K562 (cell line): ENCODE results near the gene SLC19A2. TPM values are rescaled to one million over a fixed set of nuclear protein-coding genes. Genes with fewer than 3 reads are reported as not detected.

Source experiments
- ATAC-seq: fragments of 200-7000 bp; cut with Tn5 transposase; 3 replicates; pipeline ENCODE4 v1.9.1; 2020; ENCODE audit warnings: moderate library complexity
- BruUV-seq: library from RNA; stranded (reverse); fragments of 400-500 nt; replicated peaks from 2 replicates; lab custom pipeline; 2021; lab: Mats Ljungman, UMichigan
- CTCF ChIA-PET: fragments of 300-600 bp; formaldehyde crosslinking; extraction: SDS; loops from one replicate; lab custom pipeline; 2021; ENCODE audit warnings: low intra/inter-chr PET ratio; lab: Yijun Ruan, JAX
- POLR2A ChIA-PET: fragments of 300-600, 350-650 bp; sonication (Branson Sonifier 250); formaldehyde crosslinking; extraction: SDS; loops from one replicate; lab custom pipeline; 2021; ENCODE audit warnings: antibody characterized with exemption, inconsistent platforms; lab: Yijun Ruan, JAX
- DNase-seq, 4 experiments: peaks; one replicate each; pipeline versions ENCODE4 v3.0.0 to v3.0.0-alpha.2; 2011 to 2018; ENCODE audit warnings: low spot score in 3 of 4, mixed read lengths in 3 of 4; ENCODE audit errors: extremely low read depth in 1 of 4
- FAIRE-seq: peaks from 2 replicates; lab custom pipeline; 2011; peaks lifted over from hg19 to GRCh38; lab: Jason Lieb, UNC
- H2AFZ ChIP-seq: 2 replicates; pipeline ENCODE4 v1.6.0; 2011; ENCODE audit warnings: low read depth, low read length, control low read depth, inconsistent platforms
- H3K27ac ChIP-seq: fragments of 200-600 bp; 3 replicates; pipeline ENCODE4 v1.8.0; 2011; ENCODE audit warnings: low read depth, mild to moderate bottlenecking, control low read depth, inconsistent platforms, low read length, moderate library complexity, mixed read lengths; ENCODE audit errors: extremely low read depth
- H3K27me3 ChIP-seq, 2 experiments: fragments of 300-600 bp in 1 of 2; 2 replicates in 1 of 2; 3 replicates in 1 of 2; pipeline versions ENCODE4 v1.6.0 to v1.8.0; 2011; ENCODE audit warnings: inconsistent platforms in 2 of 2, low read length in 2 of 2, mild to moderate bottlenecking in 1 of 2, mixed read lengths in 1 of 2, moderate library complexity in 1 of 2; ENCODE audit not compliant: control insufficient read depth in 2 of 2, insufficient read depth in 2 of 2
- H3K36me3 ChIP-seq: fragments of 300-600 bp; 3 replicates; pipeline ENCODE4 v1.8.0; 2011; ENCODE audit warnings: mild to moderate bottlenecking, low read length, inconsistent platforms; ENCODE audit not compliant: control insufficient read depth, insufficient read depth
- H3K4me1 ChIP-seq, 2 experiments: fragments of 200-600 bp in 1 of 2; replicated peaks in 1 of 2; 2 replicates in 1 of 2; 3 replicates in 1 of 2; pipeline versions ENCODE4 v1.5.1 to v1.8.0; 2011; ENCODE audit warnings: inconsistent platforms in 2 of 2, low read length in 2 of 2, mild to moderate bottlenecking in 1 of 2, mixed read lengths in 1 of 2, moderate library complexity in 1 of 2; ENCODE audit not compliant: control insufficient read depth in 2 of 2, insufficient read depth in 2 of 2
- H3K4me2 ChIP-seq: 2 replicates; pipeline ENCODE4 v1.6.1; 2011; ENCODE audit warnings: low read length, control low read depth, inconsistent platforms, mixed read lengths; ENCODE audit not compliant: insufficient read depth
- H3K4me3 ChIP-seq: fragments of 200-600 bp; sonication (generic), shearing (Covaris generic); 2 replicates; pipeline ENCODE4 v1.5.1; 2016; ENCODE audit warnings: control low read depth, inconsistent platforms
- H3K79me2 ChIP-seq: fragments of 200-600 bp; 3 replicates; pipeline ENCODE4 v1.8.0; 2011; ENCODE audit warnings: low read length, inconsistent platforms; ENCODE audit not compliant: control insufficient read depth, insufficient read depth
- H3K9ac ChIP-seq, 2 experiments: 2 replicates each; pipeline versions ENCODE4 v1.6.0 to v1.6.1; 2011; ENCODE audit warnings: low read depth in 2 of 2, low read length in 2 of 2, control low read depth in 1 of 2, inconsistent platforms in 1 of 2, mild to moderate bottlenecking in 1 of 2, mixed read lengths in 1 of 2; ENCODE audit not compliant: insufficient read depth in 1 of 2
- H3K9me1 ChIP-seq: one replicate; pipeline ENCODE4 v1.6.0; 2011; ENCODE audit warnings: inconsistent platforms, mild to moderate bottlenecking, low read length, moderate library complexity; ENCODE audit not compliant: control insufficient read depth, insufficient read depth
- H3K9me3 ChIP-seq: replicated peaks from 2 replicates; pipeline ENCODE4 v1.5.1; 2011; ENCODE audit warnings: low read depth, low read length, inconsistent platforms; ENCODE audit not compliant: control insufficient read depth, insufficient read depth
- H4K20me1 ChIP-seq: replicated peaks from 2 replicates; pipeline ENCODE4 v1.6.1; 2011; ENCODE audit warnings: low read length, inconsistent platforms, mixed read lengths; ENCODE audit not compliant: control insufficient read depth, insufficient read depth
- RAD21 ChIP-seq, 2 experiments: fragments of 250-450 bp in 1 of 2; fragments of 450-650 bp in 1 of 2; sonication (Bioruptor Pico) in 1 of 2; formaldehyde crosslinking in 1 of 2; IDR thresholded peaks in 1 of 2; conservative IDR thresholded peaks in 1 of 2; 2 replicates each; pipeline versions ENCODE4 v1.4.0 to v1.8.0; 2020 to 2022; ENCODE audit warnings: mild to moderate bottlenecking in 2 of 2, moderate library complexity in 1 of 2
- RBM34 ChIP-seq: fragments of 200-400 bp; formaldehyde crosslinking; IDR thresholded peaks from 2 replicates; pipeline ENCODE4 v1.6.1; 2018; ENCODE audit warnings: low read length, borderline replicate concordance; ENCODE audit not compliant: insufficient read depth
- TCF7L2 ChIP-seq: fragments of 150-350 bp; IDR thresholded peaks from 2 replicates; pipeline ENCODE4 v1.6.1; 2016; ENCODE audit warnings: low read depth, mild to moderate bottlenecking, low read length, moderate library complexity
- WGBS: fragments of 100-300 bp; shearing (Covaris generic); methylation state at CpG from one replicate; pipeline ENCODE4 v1.1.6; 2016; ENCODE audit warnings: low coverage, mixed read lengths; ENCODE audit not compliant: insufficient coverage; ENCODE audit errors: missing lambda C conversion rate; 5-methylcytosine and 5-hydroxymethylcytosine counted together
- in situ Hi-C: fragments of 300-500 bp; cut with MboI; formaldehyde crosslinking; loops from 4 replicates; pipeline ENCODE4 v1.15.0; 2018; ENCODE audit warnings: inconsistent platforms, mixed read lengths
- intact Hi-C: fragments of 100-400 bp; cut with micrococcal nuclease; formaldehyde crosslinking; loops from 2 replicates; pipeline ENCODE4 v1.14.2; 2022
- polyA plus RNA-seq, 8 experiments: library from polyadenylated mRNA; depleted of rRNA in 4 of 8; stranded (reverse) in 5 of 8; unstranded in 3 of 8; fragments of >200 nt; fragmentation: Nextera tagmentation in 2 of 8; fragmentation: Illumina TruSeq in 1 of 8; extraction: Ambion mirVana in 2 of 8; extraction: Trizol in 1 of 8; gene quantifications; 2 replicates each; pipeline versions ENCODE4 v1.2.1 to v1.2.3, GENCODE V29; 2011 to 2014; ENCODE audit warnings: inconsistent platforms in 1 of 8, missing spikeins in 1 of 8
- total RNA-seq, 7 experiments: library from RNA; depleted of rRNA in 6 of 7; stranded (reverse); fragments of >200 nt in 6 of 7; fragmentation: Illumina TruSeq in 2 of 7; extraction: Trizol in 2 of 7; gene quantifications; 2 replicates each; pipeline versions ENCODE4 v1.2.1 to v1.2.3, GENCODE V29; 2011 to 2021; ENCODE audit warnings: low replicate concordance in 1 of 7

The SLC19A2 gene
- total and polyA plus RNA-seq, 9 of the 15 experiments (the other 6 are each of a cell fraction or from before 2014, with no cell fraction given) = 7.4 to 42.8 (median 19.2) TPM

GRCh38 chr1:169510060-169510459 lies 24.3 kb upstream of the SLC19A2 start (continued):
- TF ChIP-seq RBM34 = no peak

DNA sequence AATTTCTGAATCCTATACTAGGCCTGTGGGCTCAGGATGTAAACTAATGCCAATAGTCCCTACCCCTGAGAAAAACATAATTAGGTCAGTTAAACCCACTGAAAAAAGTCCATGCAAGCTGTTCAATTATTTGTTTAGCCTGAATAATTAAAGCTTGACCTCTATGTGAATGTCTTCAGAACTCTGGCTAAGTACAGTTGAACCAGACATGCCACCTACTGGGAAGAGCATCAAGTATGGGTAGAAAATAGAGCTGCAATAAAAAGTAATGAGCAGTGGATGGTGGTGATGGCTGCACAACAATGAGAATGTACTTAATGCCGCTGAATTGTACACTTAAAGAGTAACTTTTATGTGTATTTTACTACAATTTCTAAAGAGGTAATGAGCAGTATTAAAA lies 23.6 kb upstream of the SLC19A2 start:
- Histone ChIP-seq H3K9ac (no peak overlapping the region), H3K27ac (peak overlapping the region; percentile 77; the same call in 2 of the 3 replicates), H3K4me1 (peaks cover 0 to 14% of the 10 kb centered on the region in 2 experiments; a peak in 2 of 5 replicates), H3K79me2 (no peaks in the 10 kb centered on the region), H4K20me1 (no peaks in the 10 kb centered on the region), H2AFZ (peak overlapping the region; percentile 92), H3K4me3 (no peak overlapping the region), H3K4me2 (no peak overlapping the region), H3K27me3 (no peaks in the 10 kb centered on the region), H3K9me3 (no peaks in the 10 kb centered on the region), H3K36me3 (no peaks in the 10 kb centered on the region), H3K9me1 (no peaks in the 10 kb centered on the region)
- intact Hi-C loops (loop anchor here (1.0 kb wide), 1 partner anchor 43 kb away; no protein-coding TSS in a partner anchor), in situ Hi-C loops (no loop called here)
- 93% methylated on average over 1 of the region's 1 CpG for WGBS
- ATAC-seq (peak; percentile 61), FAIRE-seq (peak; percentile 54), DNase-seq (peak in 1 of 4 experiments; percentile 34)
- peak in 1 of 2 experiments; percentile 41; a peak in 2 of 4 replicates for TF ChIP-seq RAD21 (CRISPR knock-in tag; conservative IDR thresholded peaks at IDR 0.05 in 1 of 2, IDR thresholded peaks at IDR 0.05 in 1 of 2)
- no peak for TF ChIP-seq TCF7L2
- CTCF ChIA-PET = no interaction called here
- POLR2A ChIA-PET = interaction anchor here (0.5 kb wide), 1 partner anchor 1795 kb away, joined by 4 read pairs; no protein-coding TSS in a partner anchor
- BruUV-seq = no TSS peak
